Fibroblast of villous mesenchyme (primary cell): ENCODE results near the gene ECEL1. TPM values are rescaled to one million over a fixed set of nuclear protein-coding genes. Genes with fewer than 3 reads are reported as not detected.

ENCODE experiments used
- DNase-seq: peaks from one replicate; pipeline ENCODE4 v3.0.0-alpha.2; 2010; ENCODE audit warnings: low read depth
- H3K4me3 ChIP-seq: 2 replicates; pipeline ENCODE4 v1.5.1; 2011; ENCODE audit warnings: low read depth, mild to moderate bottlenecking, low read length
- CTCF ChIP-seq: IDR thresholded peaks from 2 replicates; pipeline ENCODE4 v1.5.1; 2012; ENCODE audit warnings: low read depth, mild to moderate bottlenecking, low read length; ENCODE audit not compliant: insufficient read depth
- total RNA-seq: library from RNA; depleted of rRNA; stranded (reverse); fragments of >200 nt; gene quantifications from 2 replicates; pipeline ENCODE4 v1.2.3, GENCODE V29; 2012

The ECEL1 gene
- total RNA-seq, 1 donor, result not detected

- no peak for DNase-seq
- H3K4me3 ChIP-seq, result no peak overlapping the region
- TF ChIP-seq CTCF, result no peak
These were observed 863 bp downstream of the ECEL1 start for GRCh38 chr2:232486558-232487384.

- no peak for TF ChIP-seq CTCF
- no peak overlapping the region for H3K4me3 ChIP-seq
- no peak for DNase-seq
These were observed 1.7 kb downstream of the ECEL1 start for GRCh38 chr2:232485757-232486557.

- TF ChIP-seq CTCF, result no peak
These were observed 2.3 kb downstream of the ECEL1 start for GRCh38 chr2:232485348-232485756.

GRCh38 chr2:232484628-232485347 lies 2.8 kb downstream of the ECEL1 start:
- H3K4me3 ChIP-seq, result no peak overlapping the region
- no peak for DNase-seq

More at GRCh38 chr2:232485348-232485756, 2.3 kb downstream of the ECEL1 start:
- H3K4me3 ChIP-seq, result no peak overlapping the region
- DNase-seq, result no peak

GRCh38 chr2:232483923-232484627 lies 3.6 kb downstream of the ECEL1 start:
- TF ChIP-seq CTCF, result no peak
- no peak overlapping the region for H3K4me3 ChIP-seq
- no peak for DNase-seq

More at GRCh38 chr2:232484628-232485347, 2.8 kb downstream of the ECEL1 start:
- no peak for TF ChIP-seq CTCF

- H3K4me3 ChIP-seq, result no peak overlapping the region
- no peak for TF ChIP-seq CTCF
- DNase-seq, result no peak
These were observed 4.2 kb downstream of the ECEL1 start for GRCh38 chr2:232483311-232483922.
